Tibial artery (tissue), 4 donors: Measurements from ENCODE around the gene TNS1.

Source experiments
- DNase-seq, 2 donors: peaks; one replicate each; pipeline ENCODE4 v3.0.0-alpha.2; 2019
- H3K27ac ChIP-seq, 2 donors: fragments of 200-600 bp; sonication (generic) in 1 of 2; 1 replicate in 1 of 2; 2 replicates in 1 of 2; pipeline ENCODE4 v1.5.1; 2018 to 2019; ENCODE audit warnings: mild to moderate bottlenecking in 1 of 2
- H3K27me3 ChIP-seq, 2 donors: fragments of 200-600 bp; sonication (generic) in 1 of 2; one replicate each; pipeline versions ENCODE4 v1.5.1 to v1.6.0; 2016 to 2019
- H3K36me3 ChIP-seq, 3 donors: fragments of 200-600 bp; sonication (generic) in 2 of 3; one replicate each; pipeline ENCODE4 v1.5.1; 2016 to 2019; ENCODE audit warnings: mild to moderate bottlenecking in 2 of 3
- H3K4me1 ChIP-seq, 4 donors: fragments of 200-600 bp; sonication (generic) in 2 of 4; 1 replicate in 3 of 4; 2 replicates in 1 of 4; pipeline ENCODE4 v1.5.1; 2016 to 2019
- H3K4me3 ChIP-seq, 2 donors: fragments of 200-600 bp; sonication (generic) in 1 of 2; 1 replicate in 1 of 2; 2 replicates in 1 of 2; pipeline ENCODE4 v1.5.1; 2018 to 2019; ENCODE audit warnings: mild to moderate bottlenecking in 2 of 2
- H3K9me3 ChIP-seq, 3 donors: fragments of 200-600 bp; sonication (generic) in 1 of 3; one replicate each; pipeline ENCODE4 v1.5.1; 2016 to 2019
- intact Hi-C: fragments of 100-400 bp; cut with DNase I; formaldehyde crosslinking; loops from one replicate; pipeline ENCODE4 v1.15.0; 2023; ENCODE audit warnings: low total_unique reads
- TF ChIP-seq, protein P1 (sequence below), 2 experiments: fragments of 200-600 bp in 1 of 2; fragments of 450-650 bp in 1 of 2; IDR thresholded peaks; one replicate each; pipeline ENCODE4 v1.5.1; 2017 to 2019; ENCODE audit warnings: antibody characterized with exemption in 2 of 2, mild to moderate bottlenecking in 1 of 2, moderate library complexity in 1 of 2

TNS1 gene

GRCh38 chr2:218001629-218002028 is 1.2 kb downstream of the TNS1 start:
- Histone ChIP-seq H3K9me3 (no peaks in the 10 kb centered on the region), H3K36me3 (no peaks in the 10 kb centered on the region), H3K27me3 (no peaks in the 10 kb centered on the region), H3K4me1 (peaks cover 4 to 78% (median 40%) of the 10 kb centered on the region in 4 donors), H3K27ac (peak overlapping the region; percentile 80 to 81), H3K4me3 (peak overlapping the region; percentile 52 to 58)
- TF ChIP-seq, protein P1, sequence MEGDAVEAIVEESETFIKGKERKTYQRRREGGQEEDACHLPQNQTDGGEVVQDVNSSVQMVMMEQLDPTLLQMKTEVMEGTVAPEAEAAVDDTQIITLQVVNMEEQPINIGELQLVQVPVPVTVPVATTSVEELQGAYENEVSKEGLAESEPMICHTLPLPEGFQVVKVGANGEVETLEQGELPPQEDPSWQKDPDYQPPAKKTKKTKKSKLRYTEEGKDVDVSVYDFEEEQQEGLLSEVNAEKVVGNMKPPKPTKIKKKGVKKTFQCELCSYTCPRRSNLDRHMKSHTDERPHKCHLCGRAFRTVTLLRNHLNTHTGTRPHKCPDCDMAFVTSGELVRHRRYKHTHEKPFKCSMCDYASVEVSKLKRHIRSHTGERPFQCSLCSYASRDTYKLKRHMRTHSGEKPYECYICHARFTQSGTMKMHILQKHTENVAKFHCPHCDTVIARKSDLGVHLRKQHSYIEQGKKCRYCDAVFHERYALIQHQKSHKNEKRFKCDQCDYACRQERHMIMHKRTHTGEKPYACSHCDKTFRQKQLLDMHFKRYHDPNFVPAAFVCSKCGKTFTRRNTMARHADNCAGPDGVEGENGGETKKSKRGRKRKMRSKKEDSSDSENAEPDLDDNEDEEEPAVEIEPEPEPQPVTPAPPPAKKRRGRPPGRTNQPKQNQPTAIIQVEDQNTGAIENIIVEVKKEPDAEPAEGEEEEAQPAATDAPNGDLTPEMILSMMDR (IDR thresholded peaks at IDR 0.05) = no peak
- intact Hi-C loops = no loop called here
- no peak for DNase-seq

- TF ChIP-seq, protein P1 (IDR thresholded peaks at IDR 0.05) = no peak
- no peaks in the 10 kb centered on the region for H3K9me3 ChIP-seq
- H3K27ac ChIP-seq = peak overlapping the region; percentile 80 to 81
- peaks cover 4 to 82% (median 51%) of the 10 kb centered on the region in 4 donors for H3K4me1 ChIP-seq
- DNase-seq = peak; percentile 81 to 88
- H3K27me3 ChIP-seq = no peaks in the 10 kb centered on the region
- intact Hi-C loops = no loop called here
- H3K4me3 ChIP-seq = peak overlapping the region in 1 of 2 donors; percentile 52
- no peaks in the 10 kb centered on the region for H3K36me3 ChIP-seq
These were observed 2.7 kb downstream of the TNS1 start for GRCh38 chr2:218000136-218000535.

DNA sequence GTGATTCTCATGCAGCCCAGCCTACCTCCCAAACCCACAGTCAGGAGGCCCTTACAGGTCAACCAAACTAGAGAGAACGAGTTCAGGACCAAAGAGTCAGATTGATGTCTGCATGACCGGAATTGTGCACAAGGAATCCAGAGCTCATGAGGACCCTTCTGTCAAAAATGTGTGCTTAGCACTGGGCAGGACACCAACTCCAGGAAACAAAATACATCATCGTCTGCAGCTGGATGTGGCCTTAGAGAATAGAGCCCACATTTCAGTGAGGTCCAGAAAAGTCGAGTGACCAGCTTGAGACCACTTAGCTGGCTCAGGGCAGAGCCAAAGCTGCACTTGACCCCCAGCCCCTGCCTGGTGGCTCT is 3.2 kb downstream of the TNS1 start:
- Histone ChIP-seq H3K36me3 (peaks cover 0 to 1% (median 0%) of the 10 kb centered on the region in 3 donors), H3K9me3 (no peaks in the 10 kb centered on the region), H3K4me1 (peaks cover 4 to 82% (median 54%) of the 10 kb centered on the region in 4 donors), H3K27me3 (no peaks in the 10 kb centered on the region), H3K27ac (peak overlapping the region; percentile 41 to 74), H3K4me3 (peak overlapping the region in 1 of 2 donors; percentile 5)
- TF ChIP-seq, protein P1 (IDR thresholded peaks at IDR 0.05) = no peak
- intact Hi-C loops = no loop called here
- DNase-seq = no peak

- H3K36me3 ChIP-seq = peaks cover 0 to 5% (median 0%) of the 10 kb centered on the region in 3 donors
- no peaks in the 10 kb centered on the region for H3K9me3 ChIP-seq
- DNase-seq = no peak
- H3K4me3 ChIP-seq = no peak overlapping the region
- peaks cover 4 to 82% (median 54%) of the 10 kb centered on the region in 4 donors for H3K4me1 ChIP-seq
- intact Hi-C loops = no loop called here
- no peaks in the 10 kb centered on the region for H3K27me3 ChIP-seq
- TF ChIP-seq, protein P1 (IDR thresholded peaks at IDR 0.05) = no peak
- H3K27ac ChIP-seq = peak overlapping the region; percentile 41 to 74
These were observed 3.7 kb downstream of the TNS1 start for GRCh38 chr2:217998926-217999594.

GRCh38 chr2:217997510-217997909 is 5.3 kb downstream of the TNS1 start:
- intact Hi-C loops = no loop called here
- no peak overlapping the region for H3K4me3 ChIP-seq
- TF ChIP-seq, protein P1 (IDR thresholded peaks at IDR 0.05) = no peak
- H3K36me3 ChIP-seq = peaks cover 0 to 5% (median 0%) of the 10 kb centered on the region in 3 donors
- peak overlapping the region in 1 of 2 donors; percentile 74 for H3K27ac ChIP-seq
- H3K9me3 ChIP-seq = no peaks in the 10 kb centered on the region
- H3K27me3 ChIP-seq = no peaks in the 10 kb centered on the region
- H3K4me1 ChIP-seq = peaks cover 0 to 74% (median 43%) of the 10 kb centered on the region in 4 donors
- DNase-seq = no peak
